Gastroesophageal sphincter (tissue), 3 donors: ENCODE data around the gene WNT10A.

ENCODE experiments used
- CTCF ChIP-seq, 4 experiments: fragments of 200-600 bp in 2 of 4; fragments of 450-650 bp in 2 of 4; sonication (generic) in 1 of 4; IDR thresholded peaks; one replicate each; pipeline ENCODE4 v1.5.1; 2017 to 2019; ENCODE audit warnings: antibody characterized with exemption in 4 of 4, mild to moderate bottlenecking in 2 of 4, moderate library complexity in 2 of 4
- POLR2AphosphoS5 ChIP-seq: sonication (generic); formaldehyde crosslinking; IDR thresholded peaks from one replicate; pipeline ENCODE4 v1.6.1; 2017; ENCODE audit warnings: antibody characterized with exemption

GRCh38 chr2:218898109-218898878 lies 17.6 kb downstream of the WNT10A start:
- TF ChIP-seq POLR2AphosphoS5 (no peak), CTCF (IDR thresholded peaks at IDR 0.05) (peak in 3 of 4 experiments; percentile 92 to 98 (median 94))
